Activated naive CD8-positive, alpha-beta T cell treated with anti-CD3 and anti-CD28 coated beads, Interleukin-2, amount 10 ng/mL, durations not matched to agents 7 days and 5 days (primary cell): ENCODE measurements around the gene PHLDA3. TPM values are rescaled to one million over a fixed set of nuclear protein-coding genes. Genes with fewer than 3 reads are reported as not detected.
A peak's percentile ranks its signal among the peaks of the same experiment; 100 is the strongest.

Experiments used
- ATAC-seq: fragments of 150-1000 bp; cut with Tn5 transposase; one replicate; pipeline ENCODE4 v1.10.0; 2021; ENCODE audit warnings: low read depth, moderate library complexity
- POLR2A ChIA-PET: fragments of 350-600 bp; sonication (Branson Sonifier 250); formaldehyde crosslinking; loops from one replicate; lab custom pipeline; 2021; ENCODE audit warnings: antibody characterized with exemption; lab: Charles Lee
- DNase-seq: peaks from one replicate; pipeline ENCODE4 v3.0.0; 2021
- H3K27ac Mint-ChIP-seq: one replicate; pipeline ENCODE4 v1.8.0; 2022; ENCODE audit warnings: mild to moderate bottlenecking, mixed read lengths
- H3K27me3 Mint-ChIP-seq: one replicate; pipeline ENCODE4 v1.8.0; 2022; ENCODE audit warnings: mild to moderate bottlenecking, moderate library complexity, mixed read lengths
- H3K36me3 Mint-ChIP-seq: one replicate; pipeline ENCODE4 v1.8.0; 2021; ENCODE audit warnings: mild to moderate bottlenecking, mixed read lengths
- H3K4me1 Mint-ChIP-seq: one replicate; pipeline ENCODE4 v1.8.0; 2021; ENCODE audit warnings: mixed read lengths
- H3K4me3 Mint-ChIP-seq: one replicate; pipeline ENCODE4 v1.8.0; 2022; ENCODE audit warnings: mild to moderate bottlenecking, moderate library complexity, mixed read lengths
- H3K9me3 Mint-ChIP-seq: one replicate; pipeline ENCODE4 v1.8.0; 2021; ENCODE audit warnings: mixed read lengths
- total RNA-seq, 2 experiments: library from RNA; stranded (reverse); gene quantifications; one replicate each; pipeline ENCODE4 v1.2.3, GENCODE V29; 2021

Gene PHLDA3
- 10 to 100 TPM; 11.3 to 13.2 TPM for total RNA-seq

DNA sequence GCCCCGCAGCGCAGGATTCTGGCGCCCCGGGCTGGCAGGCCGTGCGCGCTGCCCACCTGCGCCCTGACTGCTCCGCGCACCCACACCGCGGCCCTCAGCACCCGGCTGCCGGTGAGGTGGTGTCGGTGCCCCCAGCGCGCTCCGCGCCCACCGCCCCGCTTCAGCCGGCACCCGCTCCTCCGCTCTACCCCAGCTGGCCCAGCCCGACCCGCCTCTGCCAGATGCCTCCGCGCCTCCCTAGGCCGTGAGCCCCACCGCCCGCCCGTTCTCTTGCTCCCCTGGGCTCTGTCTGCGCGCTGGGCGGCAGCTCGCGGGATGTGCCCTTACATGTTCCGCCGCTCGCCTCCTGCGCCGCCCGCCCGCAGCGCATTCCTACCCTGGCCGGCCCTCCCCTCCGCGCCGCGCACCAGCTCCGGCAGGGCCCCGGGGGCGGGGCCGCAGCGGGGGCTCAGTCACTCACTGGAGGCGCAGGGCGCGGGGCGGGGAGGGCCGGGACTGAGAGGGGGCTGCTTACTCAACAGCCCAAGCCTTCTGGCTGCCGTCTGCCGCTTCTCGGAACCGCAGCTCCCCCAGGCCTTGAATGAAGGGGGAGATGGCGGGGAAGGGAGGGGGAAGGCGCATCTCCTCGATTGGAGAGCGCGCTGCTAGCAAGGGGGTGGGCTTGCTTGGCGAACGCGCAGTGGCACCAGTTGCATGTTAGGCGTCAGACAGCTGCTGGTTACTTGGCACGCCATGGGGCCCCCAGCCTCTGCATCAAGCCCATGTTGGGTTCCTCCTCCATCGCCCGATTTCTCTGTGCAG lies at the start of gene PHLDA3:
Gene PHLDA3 (minus strand): TSS at position 345 of the 801 bp plus-strand sequence. CDS start 402 bp downstream, outside the sequence.
- H3K27ac Mint-ChIP-seq = peak within 1 kb of the TSS; percentile 83
- H3K9me3 Mint-ChIP-seq = no peaks in the 10 kb centered on the region
- ATAC-seq (peak; percentile 86), DNase-seq (peak; percentile 76)
- POLR2A ChIA-PET = interaction anchor here (0.6 to 2.2 kb wide), 8 partner anchors 9 to 554 kb away, joined by 3 to 14 read pairs (median 4); partner anchors contain the start of gene CSRP1
- peaks cover 44% of the 10 kb centered on the region for H3K27me3 Mint-ChIP-seq
- H3K4me1 Mint-ChIP-seq = peaks cover 17% of the 10 kb centered on the region
- H3K4me3 Mint-ChIP-seq = peak within 1 kb of the TSS; percentile 88
- peaks cover 8% of the 10 kb centered on the region for H3K36me3 Mint-ChIP-seq

- POLR2A ChIA-PET = no interaction called here
- Mint-ChIP-seq H3K36me3 (peaks cover 12% of the 10 kb centered on the region), H3K9me3 (no peaks in the 10 kb centered on the region), H3K4me1 (peaks cover 6% of the 10 kb centered on the region), H3K4me3 (no peak overlapping the region), H3K27me3 (no peaks in the 10 kb centered on the region), H3K27ac (no peak overlapping the region)
- DNase-seq (no peak), ATAC-seq (no peak)
Observed at GRCh38 chr1:201518071-201518470, 49.1 kb upstream of the PHLDA3 start.

DNA sequence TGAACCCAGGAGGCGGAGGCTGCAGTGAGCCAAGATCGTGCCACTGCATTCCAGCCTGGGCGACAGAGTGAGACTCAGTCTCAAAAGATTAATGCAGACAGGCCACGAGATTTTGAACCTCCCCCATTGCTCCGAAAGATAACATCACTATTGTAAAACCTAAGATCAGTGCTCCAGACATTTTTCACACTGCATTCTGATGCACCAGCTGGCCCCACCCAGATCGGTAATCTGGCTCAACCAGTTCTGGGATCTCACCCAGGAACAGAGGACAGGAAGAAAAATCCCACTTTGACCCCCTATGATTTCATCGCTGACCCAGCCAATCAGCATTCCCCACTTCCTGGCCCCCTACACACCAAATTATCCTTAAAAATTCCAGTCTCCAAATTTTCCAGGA lies 48.6 kb upstream of the PHLDA3 start:
- no peak overlapping the region for H3K4me3 Mint-ChIP-seq
- H3K9me3 Mint-ChIP-seq = no peaks in the 10 kb centered on the region
- peaks cover 11% of the 10 kb centered on the region for H3K36me3 Mint-ChIP-seq
- ATAC-seq = no peak
- no peak for DNase-seq
- H3K27me3 Mint-ChIP-seq = no peaks in the 10 kb centered on the region
- H3K4me1 Mint-ChIP-seq = peaks cover 9% of the 10 kb centered on the region
- POLR2A ChIA-PET = no interaction called here
- H3K27ac Mint-ChIP-seq = no peak overlapping the region

- DNase-seq (no peak), ATAC-seq (no peak)
- POLR2A ChIA-PET = interaction anchor here (0.9 kb wide), 1 partner anchor 34 kb away, joined by 3 read pairs; no protein-coding TSS in a partner anchor
- Mint-ChIP-seq H3K36me3 (peaks cover 2% of the 10 kb centered on the region), H3K4me1 (peaks cover 13% of the 10 kb centered on the region), H3K27me3 (no peaks in the 10 kb centered on the region), H3K4me3 (no peak overlapping the region), H3K9me3 (no peaks in the 10 kb centered on the region), H3K27ac (no peak overlapping the region)
Observed at GRCh38 chr1:201516511-201517127, 47.6 kb upstream of the PHLDA3 start.

DNA sequence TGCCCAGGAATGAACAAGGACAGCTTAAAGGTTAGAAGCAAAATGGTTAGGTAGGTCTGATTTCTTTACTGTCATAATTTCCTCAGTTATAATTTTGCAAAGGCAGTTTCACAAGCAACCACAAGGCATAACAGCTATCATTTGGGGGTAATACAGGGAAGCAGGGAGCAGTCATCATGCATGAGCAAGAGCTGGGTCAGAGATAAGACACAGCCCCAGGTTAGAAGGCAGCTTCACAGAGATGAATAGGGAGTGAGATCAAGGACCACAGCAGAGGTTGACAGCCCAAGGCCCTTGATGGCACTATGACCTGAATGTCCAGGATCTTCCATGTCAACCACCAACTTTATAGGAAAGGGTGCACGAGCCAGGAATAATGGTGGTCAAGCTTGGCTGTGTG lies 46.9 kb upstream of the PHLDA3 start:
- peaks cover 17% of the 10 kb centered on the region for H3K4me1 Mint-ChIP-seq
- ATAC-seq = no peak
- no peaks in the 10 kb centered on the region for H3K27me3 Mint-ChIP-seq
- DNase-seq = no peak
- POLR2A ChIA-PET = interaction anchor here (0.9 kb wide), 1 partner anchor 34 kb away, joined by 3 read pairs; no protein-coding TSS in a partner anchor
- no peaks in the 10 kb centered on the region for H3K9me3 Mint-ChIP-seq
- H3K27ac Mint-ChIP-seq = no peak overlapping the region
- no peaks in the 10 kb centered on the region for H3K36me3 Mint-ChIP-seq
- H3K4me3 Mint-ChIP-seq = no peak overlapping the region

DNA sequence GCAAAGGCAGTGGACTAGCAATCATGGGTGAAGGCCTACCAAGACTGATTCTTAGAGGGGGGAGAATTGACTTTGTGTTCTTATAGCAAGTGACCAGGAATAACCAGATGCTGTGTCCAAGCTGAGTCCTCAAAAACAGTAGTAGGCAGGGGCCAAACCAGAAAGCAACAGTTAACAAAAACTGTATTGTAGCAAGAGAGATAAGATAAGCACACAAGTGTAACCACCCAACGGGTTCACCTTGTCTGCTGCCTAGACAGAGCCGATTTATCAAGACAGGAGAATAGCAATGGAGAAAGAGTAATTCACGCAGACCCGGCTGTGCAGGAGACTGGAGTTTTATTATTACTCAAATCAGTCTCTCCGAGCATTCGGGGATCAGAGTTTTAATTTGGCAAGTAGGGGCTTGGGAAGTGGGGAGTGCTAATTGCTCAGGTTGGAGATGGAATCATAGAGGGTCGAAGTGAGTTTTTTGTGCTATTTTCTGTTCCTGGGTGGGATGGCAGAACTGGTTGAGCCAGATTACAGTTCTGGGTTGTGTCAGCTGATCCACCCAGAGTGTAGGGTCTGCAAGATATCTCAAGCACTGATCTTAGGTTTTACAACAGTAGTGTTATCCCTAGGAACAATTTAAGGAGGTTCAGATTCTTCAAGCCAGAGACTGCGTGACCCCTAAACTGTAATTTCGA lies 46.2 kb upstream of the PHLDA3 start:
- POLR2A ChIA-PET = interaction anchor here (0.9 kb wide), 1 partner anchor 33 kb away, joined by 3 read pairs; no protein-coding TSS in a partner anchor
- H3K27ac Mint-ChIP-seq = no peak overlapping the region
- H3K4me3 Mint-ChIP-seq = no peak overlapping the region
- H3K27me3 Mint-ChIP-seq = no peaks in the 10 kb centered on the region
- peaks cover 17% of the 10 kb centered on the region for H3K4me1 Mint-ChIP-seq
- no peaks in the 10 kb centered on the region for H3K9me3 Mint-ChIP-seq
- no peak for DNase-seq
- ATAC-seq = no peak
- no peaks in the 10 kb centered on the region for H3K36me3 Mint-ChIP-seq

DNA sequence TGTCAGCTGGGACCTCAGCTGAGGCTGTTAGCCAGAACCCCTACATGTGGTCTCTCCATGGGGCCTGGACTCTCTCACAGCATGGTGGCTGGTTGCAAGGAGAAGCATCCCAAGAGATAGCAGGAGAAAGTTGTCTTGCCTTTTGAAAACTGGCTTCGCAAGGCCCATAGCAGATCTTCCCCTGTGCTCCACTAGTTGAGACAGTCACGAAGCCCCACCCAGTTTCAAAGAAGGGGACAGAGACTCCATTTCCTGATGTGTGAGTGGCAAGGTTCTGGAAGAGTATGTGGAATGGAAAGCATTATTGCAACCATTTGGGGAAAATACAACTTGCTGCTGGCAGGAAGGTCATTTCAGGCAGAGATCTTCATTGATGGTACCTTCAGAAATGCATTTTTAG lies 45.5 kb upstream of the PHLDA3 start:
- Mint-ChIP-seq H3K27me3 (no peaks in the 10 kb centered on the region), H3K27ac (no peak overlapping the region), H3K4me1 (peaks cover 25% of the 10 kb centered on the region), H3K4me3 (no peak overlapping the region), H3K36me3 (peaks cover 2% of the 10 kb centered on the region), H3K9me3 (no peaks in the 10 kb centered on the region)
- no peak for DNase-seq
- no peak for ATAC-seq
- POLR2A ChIA-PET = interaction anchor here (3.2 kb wide), 1 partner anchor 33 kb away, joined by 18 read pairs; no protein-coding TSS in a partner anchor

- Mint-ChIP-seq H3K27ac (no peak overlapping the region), H3K9me3 (no peaks in the 10 kb centered on the region), H3K4me1 (peaks cover 28% of the 10 kb centered on the region), H3K27me3 (no peaks in the 10 kb centered on the region), H3K36me3 (peaks cover 2% of the 10 kb centered on the region), H3K4me3 (no peak overlapping the region)
- POLR2A ChIA-PET = interaction anchor here (0.8 to 3.2 kb wide), 4 partner anchors 30 to 66 kb away, joined by 4 to 18 read pairs (median 5); no protein-coding TSS in a partner anchor
- no peak for DNase-seq
- ATAC-seq = no peak
Observed at GRCh38 chr1:201513498-201514243, 44.7 kb upstream of the PHLDA3 start.

GRCh38 chr1:201511941-201512539 lies 43.1 kb upstream of the PHLDA3 start:
- no peak for DNase-seq
- Mint-ChIP-seq H3K27me3 (no peaks in the 10 kb centered on the region), H3K27ac (no peak overlapping the region), H3K36me3 (peaks cover 2% of the 10 kb centered on the region), H3K4me1 (peaks cover 38% of the 10 kb centered on the region), H3K4me3 (no peak overlapping the region), H3K9me3 (no peaks in the 10 kb centered on the region)
- no peak for ATAC-seq
- POLR2A ChIA-PET = interaction anchor here (0.5 to 3.2 kb wide), 3 partner anchors 30 to 868 kb away, joined by 5 to 18 read pairs (median 6); no protein-coding TSS in a partner anchor

DNA sequence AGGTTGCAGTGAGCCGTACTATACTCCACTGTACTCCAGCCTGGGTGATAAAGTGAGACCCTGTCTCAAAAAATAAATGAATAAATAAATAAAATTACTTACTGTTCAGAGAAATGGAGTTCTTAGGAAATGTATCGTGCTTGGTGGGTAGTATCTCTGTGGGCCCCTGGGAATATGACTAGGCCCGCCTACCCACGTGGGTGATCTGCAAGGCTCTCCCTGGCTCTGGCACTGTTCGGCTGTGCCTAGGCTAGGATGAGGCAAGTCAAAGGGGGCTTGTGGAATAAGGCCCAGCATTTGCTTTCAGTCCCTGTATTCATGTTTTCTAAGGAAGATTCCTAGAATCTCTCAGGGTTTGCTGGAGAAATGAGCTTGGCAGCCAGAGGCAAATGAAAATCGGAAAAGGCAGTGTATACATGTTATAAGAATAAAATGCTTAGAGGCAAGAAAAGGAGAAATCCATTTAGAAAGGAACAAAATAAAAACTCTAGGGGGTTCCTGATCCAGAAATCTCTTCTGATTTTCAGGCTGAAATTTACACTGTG lies 42.5 kb upstream of the PHLDA3 start:
- Mint-ChIP-seq H3K9me3 (no peaks in the 10 kb centered on the region), H3K4me3 (no peak overlapping the region), H3K27ac (no peak overlapping the region), H3K4me1 (peaks cover 37% of the 10 kb centered on the region), H3K27me3 (no peaks in the 10 kb centered on the region), H3K36me3 (peaks cover 2% of the 10 kb centered on the region)
- POLR2A ChIA-PET = interaction anchor here (3.2 kb wide), 1 partner anchor 30 kb away, joined by 18 read pairs; no protein-coding TSS in a partner anchor
- DNase-seq (no peak), ATAC-seq (no peak)

DNA sequence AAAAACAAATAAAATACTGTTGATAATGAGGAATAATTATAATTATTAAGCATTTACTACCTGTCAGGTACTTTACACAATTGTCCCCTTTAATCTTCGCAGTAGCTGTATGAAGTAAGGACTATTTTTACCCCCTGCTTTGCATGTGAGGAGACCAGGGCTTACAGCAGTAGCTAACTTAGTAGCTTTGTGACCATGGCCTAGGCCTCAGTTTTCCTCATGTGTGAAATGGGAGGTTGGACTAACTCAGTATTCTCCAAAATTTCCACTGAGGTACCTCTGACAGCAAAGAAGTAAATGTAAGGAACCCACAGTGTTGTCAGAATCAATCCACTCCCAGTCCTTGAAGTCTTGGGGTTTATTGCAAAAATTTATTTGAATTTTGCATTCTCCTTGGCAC lies 41.7 kb upstream of the PHLDA3 start:
- Mint-ChIP-seq H3K9me3 (no peaks in the 10 kb centered on the region), H3K4me1 (peaks cover 35% of the 10 kb centered on the region), H3K27ac (no peak overlapping the region), H3K27me3 (no peaks in the 10 kb centered on the region), H3K4me3 (no peak overlapping the region), H3K36me3 (peaks cover 2% of the 10 kb centered on the region)
- POLR2A ChIA-PET = interaction anchor here (0.8 kb wide), 1 partner anchor 30 kb away, joined by 3 read pairs; no protein-coding TSS in a partner anchor
- ATAC-seq (no peak), DNase-seq (no peak)
